ENCODE results near the gene SEH1L. TPM values are rescaled to one million over a fixed set of nuclear protein-coding genes. Genes with fewer than 3 reads are reported as not detected.
"Not testable (repeated sequence)": the region's sequence is repeated elsewhere in the genome, so short reads cannot be mapped to it uniquely, and the experiment has no call there.

Gene SEH1L, protein sequence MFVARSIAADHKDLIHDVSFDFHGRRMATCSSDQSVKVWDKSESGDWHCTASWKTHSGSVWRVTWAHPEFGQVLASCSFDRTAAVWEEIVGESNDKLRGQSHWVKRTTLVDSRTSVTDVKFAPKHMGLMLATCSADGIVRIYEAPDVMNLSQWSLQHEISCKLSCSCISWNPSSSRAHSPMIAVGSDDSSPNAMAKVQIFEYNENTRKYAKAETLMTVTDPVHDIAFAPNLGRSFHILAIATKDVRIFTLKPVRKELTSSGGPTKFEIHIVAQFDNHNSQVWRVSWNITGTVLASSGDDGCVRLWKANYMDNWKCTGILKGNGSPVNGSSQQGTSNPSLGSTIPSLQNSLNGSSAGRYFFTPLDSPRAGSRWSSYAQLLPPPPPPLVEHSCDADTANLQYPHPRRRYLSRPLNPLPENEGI
- polyA plus RNA-seq (2013, experiment 1 of 2; ENCODE audit: insufficient read length), result 33.9 TPM
- 32.8 TPM for polyA plus RNA-seq (2013, experiment 2 of 2; ENCODE audit: insufficient read length)

DNA sequence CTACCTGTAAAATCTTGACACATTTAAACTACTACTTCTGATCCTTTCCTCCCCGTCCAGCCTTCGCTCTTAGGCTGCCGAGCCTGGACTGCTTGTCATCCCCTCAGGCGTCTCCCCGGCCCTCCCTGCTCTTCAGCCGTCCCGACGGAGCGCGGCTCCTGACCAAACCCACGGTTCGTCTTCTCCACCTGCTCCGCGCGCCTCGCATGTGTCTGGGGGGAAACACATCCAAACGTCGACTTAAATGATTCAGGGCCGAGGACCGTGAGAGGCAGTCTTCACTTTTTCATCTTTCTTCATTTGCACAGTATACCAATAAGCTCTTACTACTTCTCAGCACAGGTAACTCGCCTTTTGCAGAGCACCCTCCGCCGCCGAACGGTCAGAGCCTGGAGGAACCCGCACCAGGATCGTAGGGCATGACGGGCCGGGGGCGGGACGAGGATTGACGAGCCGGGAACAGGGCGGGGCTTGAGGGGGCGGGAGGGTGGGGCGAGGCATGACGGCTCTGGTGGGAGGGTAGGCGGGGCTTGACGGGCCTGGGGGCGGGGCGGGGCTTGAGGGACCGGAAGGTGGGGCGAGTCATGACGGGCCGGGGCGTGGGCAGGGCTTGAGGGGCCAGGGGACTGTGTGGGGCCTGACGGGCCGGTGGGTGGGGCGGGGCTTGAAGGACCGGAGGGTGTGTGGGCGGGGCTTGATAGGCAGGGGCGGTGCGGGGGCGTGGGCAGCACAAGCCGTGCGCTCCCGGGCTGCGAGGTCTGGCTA lies at the start of gene SEH1L:
Gene SEH1L, plus strand, starts transcription at position 727 of the 765 bp plus-strand sequence. CDS start 111 bp downstream, outside the sequence.
- DNase-seq, result peak; percentile 98

DNA sequence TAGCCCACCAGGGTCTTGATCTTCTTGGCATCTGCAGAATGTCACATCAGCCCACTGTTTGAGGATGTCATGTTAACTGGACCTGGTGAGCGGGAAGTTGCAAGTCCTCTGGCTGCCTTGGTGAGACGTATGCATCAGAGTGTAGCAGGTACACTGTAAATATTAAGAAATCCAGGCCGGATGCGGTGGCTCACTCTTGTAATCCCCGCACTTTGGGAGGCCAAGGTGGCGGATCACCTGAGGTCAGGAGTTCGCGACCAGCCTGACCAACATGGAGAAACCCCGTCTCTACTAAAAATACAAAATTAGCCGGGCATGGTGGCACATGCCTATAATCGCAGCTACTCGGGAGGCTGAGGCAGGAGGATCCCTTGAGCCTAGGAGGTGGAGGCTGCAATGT lies 46.6 kb upstream of the SEH1L start:
- not testable (repeated sequence) for DNase-seq

DNA sequence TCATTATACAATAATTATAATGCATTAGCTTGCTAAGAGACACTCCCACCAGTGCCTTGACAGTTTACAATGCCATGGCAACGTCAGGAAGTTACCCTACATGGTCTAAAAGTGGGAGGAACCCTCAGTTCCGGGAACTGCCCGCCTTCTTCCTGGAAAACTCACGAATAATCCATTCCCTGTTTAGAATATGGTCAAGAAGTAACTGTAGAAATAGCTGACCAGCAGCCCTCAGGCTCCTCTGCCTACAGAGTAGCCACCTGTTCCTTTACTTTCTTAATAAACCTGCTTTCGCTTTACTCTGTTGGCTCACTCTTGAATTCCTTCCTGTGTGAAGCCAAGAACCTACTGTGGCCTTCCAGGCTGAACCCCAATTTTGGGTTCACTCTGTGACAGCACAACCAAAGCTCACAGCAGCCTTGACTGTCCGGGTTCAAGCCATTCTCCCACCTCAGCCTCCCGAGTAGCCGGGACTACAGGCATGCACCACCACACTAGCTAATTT lies 43.7 kb upstream of the SEH1L start:
- DNase-seq, result no peak

DNA sequence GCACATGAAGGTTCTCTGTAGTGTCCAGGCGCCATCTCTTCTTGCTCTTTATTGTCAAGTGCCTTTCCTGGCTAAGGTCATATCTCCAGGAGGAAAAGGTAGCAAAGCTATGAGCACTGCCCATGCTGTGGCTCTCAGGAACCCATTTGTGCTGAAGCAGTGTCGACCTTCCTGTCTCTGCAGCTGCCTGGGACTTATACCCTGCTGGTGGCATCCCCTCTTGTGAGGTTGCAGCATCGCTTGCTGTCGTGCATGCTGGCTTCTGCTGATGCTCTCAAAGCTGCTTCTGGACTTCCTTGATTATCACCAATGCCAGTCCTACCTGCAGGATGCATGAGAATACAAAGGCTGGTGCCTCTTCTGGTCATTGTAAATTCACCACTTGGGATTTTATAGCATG lies 41.7 kb upstream of the SEH1L start:
- DNase-seq, result no peak

DNA sequence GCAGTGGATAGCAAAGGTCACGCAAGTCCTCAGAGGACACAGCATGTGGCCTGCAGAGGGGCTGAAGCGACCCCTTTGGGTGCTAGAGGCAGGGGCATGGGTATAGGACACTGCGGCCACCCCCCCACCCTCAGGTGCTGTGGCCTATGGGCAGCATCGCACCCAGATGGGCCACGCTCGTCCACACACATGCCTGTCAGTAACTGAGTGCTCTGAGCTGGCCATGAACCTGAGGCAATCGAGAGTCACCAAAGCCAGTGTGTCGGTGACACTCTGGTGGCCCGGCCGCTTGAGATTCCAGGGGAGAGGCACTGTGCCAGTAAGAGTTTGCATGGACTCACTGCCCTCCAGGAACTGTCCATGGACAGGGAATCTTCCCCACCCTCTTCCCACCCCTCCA lies 41.0 kb upstream of the SEH1L start:
- no peak for DNase-seq

DNA sequence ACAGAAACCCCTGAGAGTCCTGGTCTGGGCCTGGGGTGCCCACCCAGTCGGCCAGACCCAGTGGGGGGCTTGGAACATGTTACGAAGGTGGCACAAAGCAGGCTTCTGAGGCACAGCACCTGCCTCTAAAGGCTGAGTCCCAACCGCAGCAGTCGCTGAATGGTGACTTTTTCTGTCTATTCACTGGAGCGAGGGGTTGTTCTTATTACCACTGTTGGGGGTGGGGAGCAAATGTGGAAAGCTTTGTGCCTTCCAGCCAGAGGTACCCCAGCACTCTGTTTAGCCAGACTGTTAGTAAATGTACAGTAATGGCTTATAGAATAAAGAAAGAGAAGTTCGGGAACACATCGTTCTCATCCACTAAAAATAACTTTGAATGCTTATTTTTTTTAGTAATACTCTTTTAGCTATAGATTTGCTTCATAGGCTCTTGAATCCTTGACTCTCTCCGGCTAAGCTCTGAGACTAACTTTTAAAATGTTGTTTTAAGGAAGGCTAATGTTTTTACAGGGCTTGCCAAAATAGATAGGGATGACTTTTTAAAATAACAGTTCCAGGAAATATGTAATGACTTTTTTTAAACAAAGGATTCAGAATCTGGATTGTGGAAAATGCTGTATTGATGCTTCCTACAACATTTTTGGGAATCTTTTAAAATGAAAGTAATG lies 40.4 kb upstream of the SEH1L start:
- DNase-seq, result peak; percentile 19

DNA sequence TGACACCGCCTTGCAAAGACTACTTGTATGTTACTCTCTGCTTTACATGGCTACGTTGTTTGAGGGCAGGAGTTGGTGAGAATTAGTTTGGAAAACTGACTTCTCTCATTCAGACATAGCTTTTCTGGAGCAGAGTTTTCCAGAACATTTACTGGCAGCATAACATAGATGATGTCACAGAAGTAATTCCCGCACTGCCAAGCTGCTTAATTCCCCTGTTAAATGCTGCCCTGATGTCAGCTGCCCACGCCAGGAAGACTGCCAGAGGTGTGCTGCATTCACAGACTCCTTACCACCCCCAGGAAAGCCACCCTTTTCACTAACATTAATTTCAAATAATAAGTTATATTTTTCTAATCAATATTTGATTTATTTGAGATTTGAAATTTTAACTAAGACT lies 39.1 kb upstream of the SEH1L start:
- no peak for DNase-seq

DNA sequence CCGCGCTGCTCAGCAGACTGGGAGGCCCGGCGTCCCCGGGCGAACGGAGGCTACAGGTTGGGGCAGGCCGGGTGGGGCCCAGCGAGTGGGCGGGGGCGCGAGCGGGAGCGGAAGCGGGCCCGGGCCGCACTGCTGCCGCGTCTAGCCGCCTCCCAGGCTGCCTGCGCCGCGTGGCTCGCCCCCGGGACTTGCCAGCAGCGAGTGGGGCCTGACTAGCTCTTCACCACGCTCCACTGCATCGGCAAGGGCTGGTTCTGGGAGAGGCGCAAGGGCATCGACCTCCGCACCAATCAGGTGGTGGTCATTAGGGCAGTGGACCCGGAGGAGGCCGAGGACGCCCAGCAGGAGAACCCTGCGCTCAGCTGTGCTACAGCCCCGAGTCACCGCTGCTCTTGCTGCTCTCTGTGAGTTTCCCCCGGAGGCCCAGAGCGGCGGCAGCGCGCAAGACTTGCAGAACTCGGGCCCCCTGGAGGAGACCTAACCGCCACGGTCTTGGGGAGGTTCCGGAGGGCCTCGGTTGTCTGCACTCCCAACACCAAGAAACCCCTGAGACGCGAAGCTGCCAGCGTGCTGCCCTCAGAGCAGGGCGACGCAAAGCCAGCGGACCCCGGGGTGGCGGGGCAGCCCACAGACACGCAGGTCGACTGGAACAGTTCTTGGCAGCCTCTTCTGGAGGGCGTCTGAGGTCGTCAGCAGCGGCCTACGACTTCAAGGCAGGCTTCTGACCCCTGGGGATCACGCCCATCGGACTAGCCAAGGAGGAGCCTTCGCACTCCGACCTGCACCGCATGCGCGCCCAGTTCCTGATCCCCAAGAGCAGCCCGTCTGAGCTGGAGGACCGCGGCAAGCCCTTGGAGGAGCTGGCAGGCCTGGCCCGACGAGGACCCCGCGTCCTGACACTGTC lies 36.5 kb upstream of the SEH1L start:
- DNase-seq, result peak; percentile 27

DNA sequence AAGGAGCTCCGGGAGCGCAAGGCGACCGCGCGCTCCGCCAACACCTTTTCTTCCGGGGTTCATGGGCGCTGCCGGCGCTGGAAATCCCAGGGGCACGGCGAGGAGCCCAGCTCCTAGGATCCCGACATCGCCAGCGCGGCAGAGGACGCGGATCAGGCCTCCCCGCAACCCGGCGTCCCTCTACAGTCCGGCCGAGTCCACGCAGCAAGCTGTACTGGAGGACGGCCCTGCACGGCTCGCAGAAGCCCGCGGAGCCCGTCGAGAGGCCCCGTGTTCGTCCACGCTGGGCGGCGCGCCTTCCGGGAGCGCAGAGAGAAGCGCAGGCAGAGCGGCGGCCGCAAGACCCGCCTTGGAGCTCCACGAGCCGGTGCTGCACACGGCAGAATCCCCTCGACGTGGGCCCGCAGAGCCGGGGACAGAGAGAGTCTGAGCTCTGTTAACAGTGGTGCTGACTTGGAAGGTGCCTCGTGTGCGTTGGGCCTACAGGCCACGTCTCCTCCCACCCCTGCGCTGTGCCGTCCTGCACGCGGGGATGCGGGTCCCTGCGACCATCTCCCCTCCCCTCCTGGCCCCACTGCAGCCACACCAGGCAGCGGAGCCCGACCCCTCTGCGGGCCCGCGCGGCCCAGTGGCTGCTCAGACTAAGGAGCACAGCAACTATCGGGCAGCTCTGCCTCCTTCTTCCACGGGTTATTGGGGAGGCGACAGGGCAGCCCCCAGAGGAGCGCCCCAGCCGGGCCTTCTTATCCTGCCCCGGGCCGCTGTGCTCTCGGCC lies 35.7 kb upstream of the SEH1L start:
- DNase-seq, result no peak

DNA sequence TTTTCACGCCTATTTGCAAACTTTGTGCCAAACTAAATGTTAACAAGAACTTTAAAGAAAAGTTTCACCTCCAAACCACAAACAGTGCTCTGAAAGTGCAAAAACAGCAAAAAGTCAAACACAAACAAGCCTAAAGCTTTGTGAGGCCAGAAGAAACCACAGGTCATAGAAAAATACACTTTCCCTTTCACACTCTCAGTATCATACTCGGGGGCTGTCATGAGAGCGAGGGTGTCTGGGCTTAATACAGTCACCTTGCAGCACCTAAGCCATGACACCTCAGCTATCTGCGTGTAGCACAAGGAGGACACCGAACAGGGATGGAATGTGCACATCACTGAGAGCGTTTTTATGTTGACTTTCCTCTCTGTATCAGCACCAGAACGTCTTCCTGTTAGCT lies 26.6 kb upstream of the SEH1L start:
- DNase-seq, result no peak

DNA sequence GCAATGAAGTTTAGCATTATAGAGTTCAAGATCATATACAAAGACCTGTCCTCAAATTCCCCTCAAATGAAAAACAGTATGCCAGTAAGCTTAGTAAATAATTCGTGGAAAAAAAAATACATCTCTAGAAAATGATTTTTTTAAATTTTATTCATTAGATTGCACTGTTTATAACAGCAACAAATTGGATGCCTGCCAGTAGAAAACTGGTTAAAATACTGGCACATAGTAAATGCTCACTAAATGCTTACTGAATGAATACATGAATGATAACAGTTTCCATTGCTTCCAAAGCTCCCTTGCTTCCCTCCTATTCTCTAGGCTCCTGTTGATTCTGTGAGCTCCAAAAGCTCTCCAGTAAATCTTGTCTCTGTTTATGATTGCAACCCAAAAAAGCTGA lies 25.5 kb upstream of the SEH1L start:
- DNase-seq, result no peak

DNA sequence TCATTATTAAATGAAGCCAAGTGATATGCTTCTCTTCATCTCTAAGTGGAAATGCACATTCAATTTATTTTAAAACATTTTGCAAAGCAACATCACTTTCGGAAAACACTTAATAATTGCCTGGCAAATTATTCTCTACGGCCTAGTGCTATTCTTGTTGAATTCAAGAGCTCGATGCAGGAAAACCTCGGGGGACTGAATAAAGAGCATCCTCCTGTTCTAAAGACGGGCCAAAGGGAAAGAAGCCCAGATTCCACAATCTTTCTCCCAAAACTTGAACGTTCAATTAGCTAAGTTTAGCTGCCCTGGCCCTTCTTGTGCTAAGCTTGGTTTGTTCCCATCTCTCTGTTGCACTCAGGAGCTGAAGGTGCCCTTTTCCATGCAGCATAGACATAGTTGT lies 23.2 kb upstream of the SEH1L start:
- no peak for DNase-seq

DNA sequence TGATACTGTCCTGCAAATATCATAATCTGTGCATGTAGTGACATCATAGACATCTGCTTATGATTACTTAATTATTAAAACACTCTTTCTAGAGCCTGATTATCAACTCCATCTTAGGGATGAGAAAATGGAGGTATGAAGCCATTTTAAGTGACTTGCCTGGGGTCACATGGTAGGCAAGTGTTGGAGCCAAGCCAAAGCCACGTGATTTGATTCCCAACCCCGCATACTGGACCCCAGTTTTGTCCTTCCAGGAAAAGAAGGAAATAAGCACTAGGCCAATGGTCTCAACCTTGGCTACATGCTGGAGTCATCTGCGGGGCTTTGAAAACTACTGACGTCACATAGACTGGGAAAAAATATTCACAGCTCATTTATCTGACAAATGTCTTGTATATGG lies 19.6 kb upstream of the SEH1L start:
- peak; percentile 20 for DNase-seq

DNA sequence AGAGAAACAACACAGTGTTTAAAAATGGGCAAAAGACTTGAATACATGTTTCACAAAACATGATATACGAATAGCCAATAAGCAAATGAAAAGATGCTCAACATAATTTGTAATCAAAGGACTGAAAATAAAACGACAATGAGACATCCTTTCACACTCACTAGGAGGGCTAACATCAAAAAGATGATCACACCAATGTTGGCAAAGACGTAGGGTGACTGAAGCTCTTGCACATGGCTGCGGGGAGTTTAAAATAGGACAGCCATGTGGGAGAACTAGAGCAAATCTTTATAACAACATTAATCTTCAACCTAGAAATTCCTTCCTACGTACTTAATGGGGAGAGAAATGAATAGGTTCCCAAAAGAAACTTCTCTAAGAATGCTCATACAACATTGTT lies 19.2 kb upstream of the SEH1L start:
- no peak for DNase-seq

DNA sequence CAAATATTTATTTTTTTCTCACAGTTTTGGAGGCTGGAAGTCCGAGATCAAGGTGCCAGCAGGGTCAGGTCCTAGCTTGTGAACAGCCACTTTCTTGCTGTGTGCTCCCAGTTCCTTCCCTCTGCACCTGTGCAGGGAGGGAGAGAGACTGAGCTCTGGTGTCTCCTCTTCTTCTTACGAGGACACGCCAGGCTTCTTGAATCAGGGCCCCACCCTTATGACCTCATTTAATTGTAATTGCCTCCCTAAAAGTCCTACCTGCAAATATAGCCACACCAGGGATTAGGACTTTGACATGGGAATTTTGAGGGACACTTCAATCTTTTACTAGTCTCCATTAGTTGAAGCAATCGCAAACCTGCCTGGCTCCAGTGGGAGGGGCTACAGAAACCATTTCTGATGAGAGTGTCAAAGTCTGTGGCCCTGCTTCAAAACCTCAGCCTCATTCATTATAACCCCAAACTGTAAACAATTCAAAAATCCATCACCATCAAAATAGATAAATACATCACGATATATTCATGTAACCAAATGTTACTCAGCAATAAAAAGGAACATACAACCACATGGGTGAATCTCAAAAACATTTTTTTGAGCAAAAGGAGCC lies 18.2 kb upstream of the SEH1L start:
- no peak for DNase-seq

DNA sequence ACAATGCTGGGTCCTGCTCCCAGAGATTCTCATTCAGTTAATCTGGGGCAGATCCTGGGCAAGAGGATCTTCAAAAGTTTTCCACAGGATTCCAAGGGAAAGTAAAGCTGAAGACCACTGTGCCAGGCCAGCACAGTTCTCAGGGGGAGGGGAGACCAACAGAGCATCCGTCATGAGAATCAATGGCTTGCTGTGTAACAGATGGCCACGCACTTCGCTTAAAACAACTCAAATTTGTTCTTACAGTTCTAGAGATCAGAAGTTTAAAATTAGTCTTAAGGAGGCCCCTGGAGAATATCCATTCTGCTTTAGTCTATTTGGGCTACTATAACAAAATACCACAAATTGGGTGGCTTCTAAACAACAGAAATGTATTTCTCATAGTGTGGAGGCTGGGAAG lies 17.4 kb upstream of the SEH1L start:
- no peak for DNase-seq

DNA sequence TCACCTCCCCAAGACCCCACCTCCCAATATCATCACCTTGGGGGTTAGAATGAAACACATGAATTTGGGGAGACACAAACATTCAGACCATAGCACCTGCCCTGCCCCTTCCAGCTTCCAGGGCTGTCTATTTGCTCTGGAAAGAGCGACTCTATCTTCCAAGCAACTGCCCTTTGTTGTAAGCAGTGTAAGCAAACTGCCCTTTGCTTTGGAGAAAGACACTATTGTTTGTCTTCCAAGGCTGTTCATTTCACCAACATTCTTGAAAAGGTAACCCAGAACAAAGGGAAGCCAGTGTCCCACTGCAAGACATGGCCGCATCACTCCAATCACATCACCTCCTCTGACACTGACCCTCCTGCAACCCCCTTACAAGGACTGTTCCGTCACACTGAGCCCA lies 16.9 kb upstream of the SEH1L start:
- no peak for DNase-seq

DNA sequence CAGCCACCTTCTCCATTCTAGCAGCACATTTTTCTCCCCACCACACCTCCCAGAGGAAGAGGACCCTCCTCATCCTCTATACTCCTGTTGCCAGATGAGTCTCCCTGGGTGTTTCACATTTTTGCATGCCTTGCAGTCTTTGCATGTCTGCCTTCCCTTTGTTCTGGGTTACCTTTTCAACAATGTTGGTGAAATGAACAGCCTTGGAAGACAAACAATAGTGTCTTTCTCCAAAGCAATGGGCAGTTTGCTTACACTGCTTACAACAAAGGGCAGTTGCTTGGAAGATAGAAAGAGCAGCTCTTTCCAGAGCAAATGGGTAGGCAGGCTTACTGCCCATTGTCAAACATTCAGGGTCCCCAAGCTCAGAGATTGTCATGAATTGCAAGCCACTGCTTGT lies 14.5 kb upstream of the SEH1L start:
- DNase-seq, result no peak

DNA sequence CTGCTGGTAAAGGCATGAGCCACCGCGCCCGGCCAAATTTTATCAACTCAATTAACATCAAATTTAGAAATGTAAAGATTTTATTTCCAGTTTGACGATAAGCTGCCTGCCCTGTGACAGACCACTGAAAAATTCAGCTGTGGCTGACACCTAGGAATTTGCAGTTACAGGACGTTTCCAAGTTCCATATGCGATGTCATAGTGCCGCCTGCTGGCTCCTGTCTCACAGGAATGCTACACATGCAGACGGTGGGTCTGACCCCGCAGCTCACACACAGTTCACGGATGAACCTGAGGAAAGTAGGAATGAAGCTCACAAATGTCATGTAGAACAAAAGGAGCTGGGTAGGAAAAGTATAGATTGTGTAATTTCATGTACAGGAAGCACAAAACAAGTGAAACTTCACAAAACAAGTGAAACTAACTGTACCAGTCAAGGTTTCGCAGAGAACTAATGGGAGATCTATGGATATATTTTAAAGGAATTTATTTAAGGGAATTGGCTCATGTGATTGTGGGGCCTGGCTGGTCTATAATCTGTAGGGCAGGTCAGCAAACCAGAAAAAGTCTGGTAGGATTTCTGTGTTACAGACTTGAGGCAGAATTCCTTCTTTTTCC lies 13.2 kb upstream of the SEH1L start:
- DNase-seq, result peak; percentile 83

DNA sequence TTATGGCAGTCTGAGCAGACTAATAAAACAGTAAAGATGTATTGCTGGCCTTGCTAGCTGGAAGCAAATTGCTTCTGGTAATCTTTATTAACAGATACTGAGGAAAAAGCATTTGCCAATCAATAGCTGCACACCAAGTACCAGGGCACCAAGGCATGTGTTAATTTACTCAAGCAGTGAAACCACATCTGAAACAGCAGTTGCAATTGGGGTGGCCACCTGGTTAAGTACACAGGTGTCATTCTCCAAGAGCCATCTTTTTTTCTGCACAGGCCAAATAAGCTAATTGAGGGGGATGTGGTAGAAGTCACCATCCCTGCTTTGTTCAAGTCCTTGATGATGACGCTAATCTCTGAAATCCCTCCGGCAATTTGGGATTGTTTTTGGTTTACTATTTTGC lies 8.6 kb upstream of the SEH1L start:
- DNase-seq, result no peak

All from fibroblast of skin of abdomen (primary cell).